SU-DHL-6 (cell line): ENCODE measurements around the gene ALDH16A1.

Experiments
- H2AFZ ChIP-seq: fragments of 200-600 bp; sonication (generic); 2 replicates; pipeline ENCODE4 v1.6.1; 2014; ENCODE audit warnings: low read depth, mild to moderate bottlenecking, moderate library complexity, mixed read lengths, antibody characterized with exemption, low read length; ENCODE audit not compliant: severe bottlenecking
- H3F3A ChIP-seq: fragments of 200-600 bp; shearing (Covaris generic); 2 replicates; pipeline ENCODE4 v1.6.0; 2016; ENCODE audit warnings: antibody characterized with exemption, mild to moderate bottlenecking; ENCODE audit not compliant: insufficient read depth
- H3K27ac ChIP-seq: fragments of 200-600 bp; sonication (generic); 2 replicates; pipeline ENCODE4 v1.5.1; 2016; ENCODE audit warnings: low read depth, mild to moderate bottlenecking, low read length, moderate library complexity, mixed read lengths
- H3K27me3 ChIP-seq: fragments of 200-600 bp; sonication (generic), shearing (Covaris generic); 2 replicates; pipeline ENCODE4 v1.6.0; 2014; ENCODE audit warnings: mild to moderate bottlenecking, low read length
- H3K36me3 ChIP-seq: fragments of 200-600 bp; sonication (generic); 2 replicates; pipeline ENCODE4 v1.6.1; 2014; ENCODE audit warnings: mild to moderate bottlenecking, low read length, mixed read lengths
- H3K4me2 ChIP-seq: fragments of 300-600, 200-600 bp; shearing (Covaris generic), sonication (generic); 2 replicates; pipeline ENCODE4 v1.6.0; 2014; ENCODE audit warnings: low read length, low read depth, mild to moderate bottlenecking; ENCODE audit not compliant: poor library complexity, severe bottlenecking
- H3K4me3 ChIP-seq: fragments of 200-600 bp; sonication (generic); 2 replicates; pipeline ENCODE4 v1.5.1; 2014; ENCODE audit warnings: antibody characterized with exemption, low read length, mild to moderate bottlenecking, mixed read lengths; ENCODE audit not compliant: insufficient read depth, poor library complexity, severe bottlenecking
- H3K79me2 ChIP-seq: fragments of 200-600 bp; sonication (generic); 2 replicates; pipeline ENCODE4 v1.6.1; 2014; ENCODE audit warnings: mild to moderate bottlenecking, low read length, moderate library complexity; ENCODE audit not compliant: insufficient read depth
- H3K9ac ChIP-seq: fragments of 200-600 bp; sonication (generic); 2 replicates; pipeline ENCODE4 v1.7.0; 2014; ENCODE audit warnings: mild to moderate bottlenecking, low read length
- H3K9me2 ChIP-seq: fragments of 200-600 bp; sonication (generic); replicated peaks from 2 replicates; pipeline ENCODE4 v1.6.1; 2014; ENCODE audit warnings: low read length; ENCODE audit not compliant: insufficient read depth
- H3K9me3 ChIP-seq: fragments of 200-600 bp; sonication (generic); 2 replicates; pipeline ENCODE4 v1.6.1; 2014; ENCODE audit warnings: low read length, mixed read lengths; ENCODE audit not compliant: insufficient read depth
- H4K20me1 ChIP-seq: fragments of 200-600 bp; sonication (generic); 2 replicates; pipeline ENCODE4 v1.6.1; 2014; ENCODE audit warnings: low read depth, mild to moderate bottlenecking, antibody characterized with exemption, low read length, moderate library complexity, mixed read lengths
- EZH2phosphoT487 ChIP-seq: fragments of 200-600 bp; sonication (generic), shearing (Covaris generic); conservative IDR thresholded peaks from 2 replicates; pipeline ENCODE4 v1.6.1; 2018; ENCODE audit warnings: mild to moderate bottlenecking, antibody characterized with exemption, low read length, moderate library complexity, mixed read lengths
- TF ChIP-seq, protein P1 (sequence below): fragments of 200-600 bp; sonication (generic); IDR thresholded peaks from one replicate; pipeline ENCODE4 v1.5.1; 2017; ENCODE audit warnings: antibody characterized with exemption, mild to moderate bottlenecking, low read length, moderate library complexity; ENCODE audit not compliant: insufficient read depth, poor library complexity, severe bottlenecking

The ALDH16A1 gene

DNA sequence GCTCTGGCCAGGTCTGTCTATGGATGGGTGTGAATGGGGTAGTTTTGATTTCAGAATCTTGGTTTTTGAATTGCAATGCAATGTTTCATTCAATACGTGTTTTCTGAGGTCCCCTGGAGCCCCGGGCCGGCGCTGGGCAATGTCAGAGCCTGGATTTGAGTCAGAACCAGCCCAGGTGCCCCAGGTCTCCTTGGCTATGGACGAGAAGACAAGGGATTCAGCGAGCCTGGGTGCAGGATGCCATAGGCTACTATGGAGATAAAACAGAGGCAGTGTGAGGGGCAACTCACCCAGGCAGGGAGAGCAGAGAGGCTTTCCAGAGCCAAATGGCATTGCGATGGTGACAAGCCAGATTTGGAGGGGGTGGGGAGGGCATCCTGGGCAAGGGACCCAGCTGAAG, 33.2 kb downstream of the ALDH16A1 start:
- no peak for TF ChIP-seq EZH2phosphoT487
- TF ChIP-seq, protein P1, sequence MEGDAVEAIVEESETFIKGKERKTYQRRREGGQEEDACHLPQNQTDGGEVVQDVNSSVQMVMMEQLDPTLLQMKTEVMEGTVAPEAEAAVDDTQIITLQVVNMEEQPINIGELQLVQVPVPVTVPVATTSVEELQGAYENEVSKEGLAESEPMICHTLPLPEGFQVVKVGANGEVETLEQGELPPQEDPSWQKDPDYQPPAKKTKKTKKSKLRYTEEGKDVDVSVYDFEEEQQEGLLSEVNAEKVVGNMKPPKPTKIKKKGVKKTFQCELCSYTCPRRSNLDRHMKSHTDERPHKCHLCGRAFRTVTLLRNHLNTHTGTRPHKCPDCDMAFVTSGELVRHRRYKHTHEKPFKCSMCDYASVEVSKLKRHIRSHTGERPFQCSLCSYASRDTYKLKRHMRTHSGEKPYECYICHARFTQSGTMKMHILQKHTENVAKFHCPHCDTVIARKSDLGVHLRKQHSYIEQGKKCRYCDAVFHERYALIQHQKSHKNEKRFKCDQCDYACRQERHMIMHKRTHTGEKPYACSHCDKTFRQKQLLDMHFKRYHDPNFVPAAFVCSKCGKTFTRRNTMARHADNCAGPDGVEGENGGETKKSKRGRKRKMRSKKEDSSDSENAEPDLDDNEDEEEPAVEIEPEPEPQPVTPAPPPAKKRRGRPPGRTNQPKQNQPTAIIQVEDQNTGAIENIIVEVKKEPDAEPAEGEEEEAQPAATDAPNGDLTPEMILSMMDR: no peak
- no peak overlapping the region for H3K4me2 ChIP-seq
- H3K27ac ChIP-seq: no peak overlapping the region
- no peaks in the 10 kb centered on the region for H3K9me2 ChIP-seq
- no peak overlapping the region for H3K4me3 ChIP-seq
- H3K9me3 ChIP-seq: no peaks in the 10 kb centered on the region
- H3K36me3 ChIP-seq: peaks cover 35% of the 10 kb centered on the region
- H3F3A ChIP-seq: peaks cover 37% of the 10 kb centered on the region
- no peak overlapping the region for H3K9ac ChIP-seq
- no peaks in the 10 kb centered on the region; the same call in 1 of the 2 replicates for H4K20me1 ChIP-seq
- no peak overlapping the region for H2AFZ ChIP-seq
- H3K79me2 ChIP-seq: peaks cover 33% of the 10 kb centered on the region
- no peaks in the 10 kb centered on the region for H3K27me3 ChIP-seq

DNA sequence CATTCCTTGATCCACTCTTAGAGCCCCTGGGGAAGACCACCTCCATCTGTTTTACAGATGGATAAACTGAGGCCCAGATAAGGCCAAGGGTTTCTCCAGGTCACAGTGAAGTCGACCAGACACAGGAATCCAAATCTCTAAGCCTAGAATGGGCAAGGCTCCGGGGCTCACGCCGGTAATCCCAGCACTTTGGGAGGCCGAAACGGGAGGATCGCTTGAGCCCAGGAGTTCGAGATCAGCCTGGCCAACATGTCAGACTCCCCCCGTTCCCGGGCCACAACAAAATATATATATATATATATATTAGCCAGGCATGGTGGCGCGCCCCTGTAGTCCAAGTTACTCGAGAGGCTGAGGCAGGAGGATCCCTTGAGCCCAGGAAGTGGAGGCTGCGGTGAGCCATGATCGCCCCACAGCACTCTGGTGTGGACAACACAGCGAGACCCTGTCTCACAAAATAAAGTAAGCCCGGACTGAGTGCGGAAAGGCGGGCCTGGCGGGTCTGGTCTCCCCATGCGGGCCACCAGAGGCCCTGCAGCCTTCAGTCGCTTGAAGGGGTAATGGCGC, 33.8 kb downstream of the ALDH16A1 start:
- no peak overlapping the region for H3K27ac ChIP-seq
- H3K27me3 ChIP-seq: no peaks in the 10 kb centered on the region
- H3K4me2 ChIP-seq: peak overlapping the region; percentile 58
- no peaks in the 10 kb centered on the region for H3K9me3 ChIP-seq
- H3K79me2 ChIP-seq: peaks cover 33% of the 10 kb centered on the region
- H3K9me2 ChIP-seq: no peaks in the 10 kb centered on the region
- peaks cover 35% of the 10 kb centered on the region for H3K36me3 ChIP-seq
- H3K9ac ChIP-seq: peak overlapping the region; percentile 28; the same call in 1 of the 2 replicates
- TF ChIP-seq, protein P1: no peak
- no peak for TF ChIP-seq EZH2phosphoT487
- H3F3A ChIP-seq: peaks cover 43% of the 10 kb centered on the region
- no peak overlapping the region for H3K4me3 ChIP-seq
- H2AFZ ChIP-seq: peak overlapping the region; percentile 87
- H4K20me1 ChIP-seq: no peaks in the 10 kb centered on the region; the same call in 1 of the 2 replicates

DNA sequence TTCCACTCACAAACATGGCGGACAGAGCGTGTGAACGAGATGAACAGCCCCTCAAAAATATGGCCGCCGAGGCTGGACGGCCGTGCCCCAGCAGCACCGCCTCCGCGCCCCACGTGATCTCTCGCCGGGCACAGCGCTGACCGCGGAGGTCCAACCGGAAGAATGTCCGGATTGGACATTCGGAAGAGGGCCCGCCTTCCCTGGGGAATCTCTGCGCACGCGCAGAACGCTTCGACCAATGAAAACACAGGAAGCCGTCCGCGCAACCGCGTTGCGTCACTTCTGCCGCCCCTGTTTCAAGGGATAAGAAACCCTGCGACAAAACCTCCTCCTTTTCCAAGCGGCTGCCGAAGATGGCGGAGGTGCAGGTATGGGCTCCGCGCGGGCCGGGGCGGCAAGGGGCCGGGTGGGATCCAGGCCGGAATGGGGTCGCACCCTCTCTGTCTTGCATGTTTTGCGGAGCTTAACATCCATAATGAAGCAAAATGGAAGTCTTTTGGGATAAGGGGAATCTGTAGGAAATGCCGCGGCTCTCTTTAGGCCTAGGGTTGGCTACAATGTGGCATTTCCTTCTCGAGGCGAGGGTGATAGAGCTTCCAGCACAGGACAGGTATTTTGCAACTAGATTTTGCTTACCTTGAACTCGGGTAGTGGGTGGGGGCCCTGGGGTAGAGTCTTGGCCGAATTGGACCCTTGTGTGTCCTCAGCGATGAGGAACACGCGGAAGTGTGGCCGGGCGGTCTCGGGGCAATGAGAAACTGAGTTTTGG, 34.4 kb downstream of the ALDH16A1 start, which contains the start of gene RPL13A:
TSS of gene RPL13A (plus strand) at position 332 of the 769 bp plus-strand sequence. CDS start at position 354, 22 bp downstream.
- TF ChIP-seq EZH2phosphoT487: no peak
- TF ChIP-seq, protein P1: no peak
- H3K4me2 ChIP-seq: peak within 1 kb of the TSS; percentile 84
- H3F3A ChIP-seq: peaks cover 50% of the 10 kb centered on the region
- no peaks in the 10 kb centered on the region for H3K27me3 ChIP-seq
- no peaks in the 10 kb centered on the region for H3K9me2 ChIP-seq
- peaks cover 35% of the 10 kb centered on the region for H3K36me3 ChIP-seq
- peak within 1 kb of the TSS; percentile 100 for H3K9ac ChIP-seq
- H3K27ac ChIP-seq: peak within 1 kb of the TSS; percentile 91
- H3K9me3 ChIP-seq: no peaks in the 10 kb centered on the region
- H4K20me1 ChIP-seq: no peaks in the 10 kb centered on the region; the same call in 1 of the 2 replicates
- peak within 1 kb of the TSS; percentile 87 for H2AFZ ChIP-seq
- H3K79me2 ChIP-seq: peaks cover 33% of the 10 kb centered on the region
- H3K4me3 ChIP-seq: peak within 1 kb of the TSS; percentile 98
